Activated CD8-positive, alpha-beta T cell treated with anti-CD3 and anti-CD28 coated beads for 36 hours (primary cell): Measurements from ENCODE around the gene DLG5. TPM values are rescaled to one million over a fixed set of nuclear protein-coding genes. Genes with fewer than 3 reads are reported as not detected.

Experiments
- ATAC-seq: fragments of 200-7000 bp; cut with Tn5 transposase; one replicate; pipeline ENCODE4 v1.10.0; 2021; ENCODE audit warnings: mild to moderate bottlenecking, moderate library complexity
- CTCF ChIA-PET: fragments of 350-600 bp; sonication (Branson Sonifier 250); formaldehyde crosslinking; loops from one replicate; lab custom pipeline; 2021; ENCODE audit warnings: antibody characterized with exemption; lab: Charles Lee
- POLR2A ChIA-PET: fragments of 350-600 bp; sonication (Branson Sonifier 250); formaldehyde crosslinking; loops from one replicate; lab custom pipeline; 2021; ENCODE audit warnings: antibody characterized with exemption; lab: Charles Lee
- DNase-seq: peaks from one replicate; pipeline ENCODE4 v3.0.0-alpha.2; 2020
- H3K27ac Mint-ChIP-seq: one replicate; pipeline ENCODE4 v1.8.0; 2021; ENCODE audit warnings: mild to moderate bottlenecking, mixed read lengths
- H3K27me3 Mint-ChIP-seq: one replicate; pipeline ENCODE4 v1.8.0; 2021; ENCODE audit warnings: mixed read lengths
- H3K36me3 Mint-ChIP-seq: one replicate; pipeline ENCODE4 v1.8.0; 2021; ENCODE audit warnings: low read depth, mixed read lengths
- H3K4me1 Mint-ChIP-seq: one replicate; pipeline ENCODE4 v1.8.0; 2021; ENCODE audit warnings: low read depth, mixed read lengths
- H3K4me3 Mint-ChIP-seq: one replicate; pipeline ENCODE4 v1.8.0; 2021; ENCODE audit warnings: mild to moderate bottlenecking, moderate library complexity, mixed read lengths
- H3K9me3 Mint-ChIP-seq: one replicate; pipeline ENCODE4 v1.8.0; 2021; ENCODE audit warnings: mixed read lengths
- CTCF ChIP-seq: fragments of 200-600 bp; IDR thresholded peaks from one replicate; pipeline ENCODE4 v1.8.0; 2022; ENCODE audit warnings: antibody characterized with exemption, mild to moderate bottlenecking
- intact Hi-C: fragments of 100-400 bp; cut with micrococcal nuclease; formaldehyde crosslinking; loops from one replicate; pipeline ENCODE4 v1.10.0; 2022
- total RNA-seq, 2 experiments: library from RNA; stranded (reverse); gene quantifications; one replicate each; pipeline ENCODE4 v1.2.3, GENCODE V29; 2021

DLG5 gene
- total RNA-seq, 2 experiments from 2014 or later = 2.7 to 4.8 TPM

GRCh38 chr10:77833225-77833624 lies 93.3 kb downstream of the DLG5 start:
- intact Hi-C loops = no loop called here
- DNase-seq (no peak), ATAC-seq (no peak)
- POLR2A ChIA-PET = no interaction called here
- Mint-ChIP-seq H3K4me3 (no peak overlapping the region), H3K9me3 (no peaks in the 10 kb centered on the region), H3K27me3 (no peaks in the 10 kb centered on the region), H3K4me1 (peaks cover 8% of the 10 kb centered on the region), H3K36me3 (no peaks in the 10 kb centered on the region), H3K27ac (no peak overlapping the region)
- TF ChIP-seq CTCF = no peak
- CTCF ChIA-PET = interaction anchor here (1.5 kb wide), 1 partner anchor 116 kb away, joined by 3 read pairs; no protein-coding TSS in a partner anchor

GRCh38 chr10:77832238-77832637 lies 94.3 kb downstream of the DLG5 start:
- no peak for TF ChIP-seq CTCF
- Mint-ChIP-seq H3K4me3 (no peak overlapping the region), H3K27ac (no peak overlapping the region), H3K9me3 (no peaks in the 10 kb centered on the region), H3K4me1 (peaks cover 12% of the 10 kb centered on the region), H3K27me3 (no peaks in the 10 kb centered on the region), H3K36me3 (no peaks in the 10 kb centered on the region)
- POLR2A ChIA-PET = interaction anchor here (0.6 kb wide), 1 partner anchor 209 kb away, joined by 4 read pairs; no protein-coding TSS in a partner anchor
- ATAC-seq = peak; percentile 11
- intact Hi-C loops = no loop called here
- no peak for DNase-seq
- CTCF ChIA-PET = interaction anchor here (0.7 to 1.5 kb wide), 2 partner anchors 115 to 799 kb away, joined by 3 read pairs; no protein-coding TSS in a partner anchor

- POLR2A ChIA-PET = no interaction called here
- Mint-ChIP-seq H3K4me1 (peaks cover 5% of the 10 kb centered on the region), H3K27ac (no peak overlapping the region), H3K27me3 (no peaks in the 10 kb centered on the region), H3K4me3 (no peak overlapping the region), H3K9me3 (no peaks in the 10 kb centered on the region), H3K36me3 (no peaks in the 10 kb centered on the region)
- DNase-seq = no peak
- CTCF ChIA-PET = no interaction called here
- intact Hi-C loops = no loop called here
- TF ChIP-seq CTCF = no peak
- no peak for ATAC-seq
Observed at GRCh38 chr10:77829356-77829755, 97.2 kb downstream of the DLG5 start.

GRCh38 chr10:77828377-77828776 lies 98.2 kb downstream of the DLG5 start:
- DNase-seq (no peak), ATAC-seq (no peak)
- no peak overlapping the region for H3K4me3 Mint-ChIP-seq
- H3K36me3 Mint-ChIP-seq = no peaks in the 10 kb centered on the region
- no peaks in the 10 kb centered on the region for H3K9me3 Mint-ChIP-seq
- H3K27ac Mint-ChIP-seq = no peak overlapping the region
- ChIA-PET CTCF (no interaction called here), POLR2A (no interaction called here)
- peaks cover 5% of the 10 kb centered on the region for H3K4me1 Mint-ChIP-seq
- no peaks in the 10 kb centered on the region for H3K27me3 Mint-ChIP-seq
- intact Hi-C loops = no loop called here
- TF ChIP-seq CTCF = no peak

GRCh38 chr10:77827366-77827765 lies 99.2 kb downstream of the DLG5 start:
- no peaks in the 10 kb centered on the region for H3K27me3 Mint-ChIP-seq
- intact Hi-C loops = no loop called here
- H3K27ac Mint-ChIP-seq = no peak overlapping the region
- ATAC-seq (no peak), DNase-seq (peak; percentile 30)
- no peak for TF ChIP-seq CTCF
- H3K36me3 Mint-ChIP-seq = no peaks in the 10 kb centered on the region
- ChIA-PET POLR2A (no interaction called here), CTCF (no interaction called here)
- no peak overlapping the region for H3K4me3 Mint-ChIP-seq
- peaks cover 5% of the 10 kb centered on the region for H3K4me1 Mint-ChIP-seq
- H3K9me3 Mint-ChIP-seq = no peaks in the 10 kb centered on the region
